GM18867 (cell line): Measurements from ENCODE around the gene JPT1.
"Not testable (repeated sequence)": the region's sequence is repeated elsewhere in the genome, so short reads cannot be mapped to it uniquely, and the experiment has no call there.

Experiments
- ATAC-seq: cut with Tn5 transposase; IDR thresholded peaks from one replicate; pipeline ENCODE4 v1.9.1; 2021; ENCODE audit warnings: mild to moderate bottlenecking, moderate library complexity; ENCODE audit not compliant: unreplicated experiment

JPT1 gene

GRCh38 chr17:75130632-75131277 lies 23.6 kb downstream of the JPT1 start:
- no peak for ATAC-seq

- no peak for ATAC-seq
These were observed 24.2 kb downstream of the JPT1 start for GRCh38 chr17:75130059-75130631.

- no peak for ATAC-seq
These were observed 24.7 kb downstream of the JPT1 start for GRCh38 chr17:75129576-75129975.

GRCh38 chr17:75128694-75129505 lies 25.4 kb downstream of the JPT1 start:
- ATAC-seq = no peak

- not testable (repeated sequence) for ATAC-seq
These were observed 26.4 kb downstream of the JPT1 start for GRCh38 chr17:75127936-75128335.

- no peak for ATAC-seq
These were observed 27.4 kb downstream of the JPT1 start for GRCh38 chr17:75126954-75127353.

- no peak for ATAC-seq
These were observed 28.3 kb downstream of the JPT1 start for GRCh38 chr17:75125984-75126383.

GRCh38 chr17:75124819-75125162 lies 29.5 kb downstream of the JPT1 start:
- no peak for ATAC-seq

- no peak for ATAC-seq
These were observed 30.1 kb downstream of the JPT1 start for GRCh38 chr17:75124041-75124818.

- no peak for ATAC-seq
These were observed 36.0 kb downstream of the JPT1 start for GRCh38 chr17:75118307-75118706.

GRCh38 chr17:75116737-75117136 lies 37.6 kb downstream of the JPT1 start:
- no peak for ATAC-seq

GRCh38 chr17:75115555-75115954 lies 38.8 kb downstream of the JPT1 start:
- ATAC-seq = no peak

GRCh38 chr17:75114552-75115314 lies 39.6 kb downstream of the JPT1 start:
- no peak for ATAC-seq

GRCh38 chr17:75113798-75114551 lies 40.3 kb downstream of the JPT1 start:
- peak; percentile 41 for ATAC-seq

- no peak for ATAC-seq
These were observed 42.5 kb downstream of the JPT1 start for GRCh38 chr17:75111777-75112335.

- ATAC-seq = no peak
These were observed 43.9 kb downstream of the JPT1 start for GRCh38 chr17:75110234-75110937.

GRCh38 chr17:75109407-75110233 lies 44.7 kb downstream of the JPT1 start, which contains the start of gene ARMC7:
TSS of gene ARMC7 (plus strand) at chr17:75109969. CDS start at chr17:75110289, 320 bp downstream.
- peak; percentile 55 for ATAC-seq

GRCh38 chr17:75109046-75109406 lies 45.3 kb downstream of the JPT1 start:
- ATAC-seq = no peak
